Cerebellar cortex (tissue), 1 donor: Measurements from ENCODE around the gene TP63.

Experiments
- DNase-seq: peaks from one replicate; pipeline ENCODE4 v3.0.0-alpha.2; 2015; ENCODE audit warnings: low spot score

TP63 gene

DNA sequence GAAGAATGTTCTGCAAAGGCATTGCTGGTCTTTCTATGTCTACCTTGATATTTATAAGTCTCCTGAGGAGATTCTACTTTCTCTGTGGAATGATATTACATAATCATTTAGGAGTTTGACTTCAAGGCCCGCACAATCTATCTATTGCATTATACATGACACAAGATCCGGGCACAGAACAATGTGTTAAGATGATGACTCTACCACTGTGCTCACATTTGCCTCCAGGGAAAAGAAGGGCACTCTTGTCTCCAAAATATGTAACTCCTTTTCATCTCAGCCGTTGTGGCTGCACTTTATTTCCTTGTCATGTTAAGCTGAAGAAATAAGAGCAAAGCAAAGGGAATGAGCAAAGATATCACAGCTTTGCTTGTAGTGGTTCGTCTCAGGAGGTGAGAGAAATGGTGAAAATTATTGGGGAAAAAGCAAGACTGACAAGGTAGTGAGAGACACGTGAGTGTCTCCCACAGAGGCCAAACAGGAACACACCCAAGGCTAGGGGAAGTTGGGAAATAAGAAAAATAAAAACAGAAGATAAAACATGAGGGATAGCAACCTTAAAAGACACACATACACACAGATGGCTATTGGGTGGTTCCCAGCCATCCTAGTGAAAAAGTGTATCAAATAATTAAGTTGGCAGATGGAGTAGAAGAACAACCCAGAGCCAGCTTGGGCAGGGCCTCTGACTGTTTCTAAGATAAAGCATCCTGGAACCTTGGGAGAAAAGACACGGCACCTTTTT, 305.2 kb downstream of the TP63 start:
- no peak for DNase-seq

DNA sequence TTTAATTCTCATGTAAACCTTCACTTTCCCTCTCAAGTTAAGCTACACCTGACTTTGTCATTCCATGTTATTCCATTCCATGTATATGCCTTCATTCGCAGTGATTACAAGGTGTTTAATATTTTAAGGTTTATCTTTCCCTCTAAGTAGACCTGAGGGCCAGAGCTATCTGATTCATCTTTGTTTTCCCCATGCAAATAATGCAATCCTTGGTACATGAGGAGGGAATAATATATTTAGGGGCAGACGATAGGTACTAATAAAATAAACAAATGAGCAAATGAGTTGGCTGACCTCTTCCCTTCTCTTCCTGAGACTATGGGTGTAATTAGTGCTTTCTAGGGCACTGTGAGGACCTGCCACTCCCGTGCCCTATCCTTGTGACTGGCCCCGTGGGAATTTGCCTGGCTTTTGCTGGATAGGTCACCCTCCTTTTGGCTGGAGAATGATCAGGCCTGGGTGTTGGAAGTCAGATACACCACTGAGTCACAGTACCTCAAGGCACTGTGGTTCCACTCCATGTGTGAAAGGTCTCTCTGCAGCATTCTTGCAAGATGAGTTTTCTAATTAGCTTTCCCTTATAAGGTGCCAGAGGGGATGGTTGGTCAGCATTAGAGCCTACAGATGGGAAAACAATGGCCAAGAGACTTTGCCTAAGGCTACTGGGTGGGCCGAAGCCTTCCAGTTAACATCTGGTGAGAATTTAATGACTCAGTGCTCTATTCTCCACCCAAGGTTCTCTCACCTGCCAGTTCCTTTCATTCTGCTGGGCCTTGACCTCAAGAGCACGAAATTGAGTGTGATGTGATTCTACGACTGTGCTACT, 306.3 kb downstream of the TP63 start:
- DNase-seq: no peak

DNA sequence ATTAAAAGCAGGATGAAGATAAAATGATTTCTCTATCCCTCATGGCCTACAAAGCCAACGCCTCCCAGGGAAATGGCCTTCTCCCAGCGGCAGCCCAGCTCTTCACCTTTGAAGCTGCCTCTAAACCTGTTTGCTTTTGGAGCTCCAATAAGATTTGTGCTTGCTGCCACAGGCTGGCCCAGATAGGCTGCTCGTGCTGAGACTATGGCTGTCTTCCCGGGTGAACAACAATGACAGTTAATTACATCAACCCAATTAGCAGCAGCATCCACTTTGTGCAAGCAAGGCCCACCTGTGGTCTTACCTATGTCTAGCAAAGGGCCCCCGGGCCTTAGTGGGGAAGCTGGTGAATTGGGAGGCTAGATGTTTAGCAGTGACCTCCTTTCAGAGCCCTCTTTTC, 309.9 kb downstream of the TP63 start:
- DNase-seq: peak; percentile 23

DNA sequence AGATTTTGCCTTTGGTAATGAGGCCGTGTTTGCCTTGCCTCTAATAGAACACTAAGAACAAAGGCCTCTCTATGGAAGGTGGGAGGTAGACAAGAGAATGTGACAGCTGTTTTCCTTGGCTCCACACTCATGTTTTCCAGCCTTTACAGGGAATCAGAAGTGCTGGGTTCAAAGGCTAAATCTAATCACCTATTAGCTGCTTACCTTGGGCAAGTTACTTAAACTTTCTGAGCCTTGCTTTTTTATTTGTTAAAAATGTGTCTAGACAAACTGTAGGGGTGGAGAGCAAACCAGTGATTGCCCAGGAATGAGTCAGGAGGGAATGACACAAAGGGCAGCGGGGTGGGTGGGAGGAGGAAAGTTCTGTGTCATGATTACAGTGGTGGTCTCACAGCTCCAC, 310.5 kb downstream of the TP63 start:
- DNase-seq: no peak

DNA sequence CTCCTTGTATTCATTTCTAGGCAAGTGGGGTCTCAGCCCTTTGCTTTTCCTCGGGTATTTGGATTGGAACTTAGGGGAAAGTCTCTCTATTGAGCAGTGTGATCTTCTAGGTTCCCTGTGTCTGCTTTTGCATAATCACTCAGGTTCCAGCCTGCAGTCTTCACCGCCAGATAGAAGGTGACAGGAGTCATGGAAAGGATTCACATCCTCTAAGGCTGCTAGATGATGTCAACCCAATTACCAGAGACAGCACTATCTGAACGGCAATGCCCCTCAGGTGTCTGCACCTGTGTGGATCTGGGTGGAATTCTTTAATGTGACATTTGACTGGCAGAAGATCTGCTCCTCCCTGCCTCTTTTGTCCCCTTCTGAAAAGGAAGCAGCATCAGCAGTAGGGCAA, 311.8 kb downstream of the TP63 start:
- no peak for DNase-seq

DNA sequence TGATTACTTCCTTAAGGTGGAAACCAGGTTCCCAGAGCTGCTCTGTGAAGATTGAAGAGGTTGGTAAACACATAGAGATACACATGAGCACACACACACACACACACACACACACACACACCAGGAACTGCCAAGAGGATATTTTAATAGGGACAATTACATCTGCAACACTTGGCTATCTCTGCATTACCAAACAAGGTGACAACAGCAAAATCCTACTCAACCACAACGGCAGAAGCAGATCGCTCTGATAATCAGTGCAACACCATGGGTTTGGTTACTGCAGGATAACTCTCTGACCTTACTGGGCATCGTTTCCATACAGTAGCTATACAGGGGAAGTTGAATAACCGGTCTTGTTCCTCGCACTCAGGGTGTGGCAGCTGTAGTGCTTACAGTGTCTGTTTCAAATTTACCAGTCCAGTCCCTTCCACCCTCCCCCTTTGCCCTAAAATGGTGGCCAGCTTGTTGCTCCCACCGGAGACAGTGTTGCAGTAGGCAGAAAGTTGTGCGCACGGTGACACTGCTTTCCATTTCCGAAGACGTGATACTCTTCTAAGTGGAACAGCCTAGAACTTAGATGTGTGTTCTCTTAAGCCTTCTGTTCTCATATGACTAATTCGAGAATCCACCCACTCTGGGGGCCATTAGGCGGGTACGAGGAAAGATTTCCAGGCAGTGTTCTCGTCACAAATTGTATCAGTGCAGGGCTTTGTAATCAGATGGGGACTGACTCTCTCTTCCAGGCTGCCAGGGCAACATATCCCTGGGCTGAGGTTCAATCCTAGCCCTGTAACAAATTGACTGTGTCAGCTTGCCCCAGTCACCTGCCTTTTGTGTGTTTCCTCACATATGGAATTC, 313.3 kb downstream of the TP63 start:
- DNase-seq: no peak

DNA sequence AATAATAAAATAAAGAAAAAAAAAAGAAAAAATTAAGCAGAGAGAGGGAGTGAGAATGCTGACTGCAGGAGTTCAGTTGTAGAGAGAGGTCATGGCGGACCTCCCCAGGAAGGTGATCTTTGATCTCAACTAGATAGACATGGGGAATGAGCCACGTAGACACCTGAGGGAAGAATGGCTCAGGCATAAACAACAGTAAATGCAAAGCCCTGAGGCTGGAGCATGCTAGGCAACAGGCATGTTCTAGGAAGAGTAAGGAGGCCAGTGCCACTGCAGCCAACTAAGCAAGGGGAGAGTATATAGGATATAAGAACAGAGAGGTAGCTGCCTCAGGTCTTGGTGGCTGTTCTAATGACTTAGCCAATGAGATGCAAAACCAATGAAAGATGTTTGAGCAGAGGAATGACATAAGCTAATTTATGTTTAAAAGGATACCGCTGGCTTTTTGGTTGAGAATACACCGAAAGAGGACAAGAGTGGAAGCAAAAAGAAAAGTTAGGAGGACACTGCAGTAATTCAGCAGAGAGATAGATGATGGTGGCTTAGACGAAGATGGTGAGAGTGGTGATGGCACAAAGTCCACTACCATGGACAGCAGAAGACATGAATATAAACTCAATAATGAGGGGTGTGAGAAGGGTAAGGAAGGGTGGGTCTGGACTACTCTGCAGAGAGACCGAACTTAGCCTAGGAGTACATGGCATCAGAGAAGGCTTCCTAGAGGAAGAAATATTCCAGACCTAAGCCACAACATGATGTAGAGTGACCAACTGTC, 314.9 kb downstream of the TP63 start:
- no peak for DNase-seq
